HFF-Myc (cell line): ENCODE results near the gene NDUFV1.

Experiments used
- DNase-seq: peaks from one replicate; pipeline ENCODE4 v3.0.0-alpha.2; 2011; ENCODE audit warnings: low read depth; ENCODE audit errors: extremely low read depth
- H3K4me3 ChIP-seq: replicated peaks from 2 replicates; pipeline ENCODE4 v1.5.1; 2011; ENCODE audit warnings: low read depth, mild to moderate bottlenecking, control low read depth, low read length
- CTCF ChIP-seq: IDR thresholded peaks from 2 replicates; pipeline ENCODE4 v1.5.1; 2012; ENCODE audit warnings: mild to moderate bottlenecking, low read depth, low read length, control low read depth; ENCODE audit errors: missing control alignments

Gene NDUFV1

GRCh38 chr11:67612751-67613150, 6.0 kb downstream of the NDUFV1 start:
- no peak for DNase-seq
- TF ChIP-seq CTCF: no peak
- H3K4me3 ChIP-seq: no peak overlapping the region

GRCh38 chr11:67613313-67613959, 6.7 kb downstream of the NDUFV1 start:
- TF ChIP-seq CTCF: no peak
- DNase-seq: no peak
- no peak overlapping the region for H3K4me3 ChIP-seq

- no peak overlapping the region for H3K4me3 ChIP-seq
- TF ChIP-seq CTCF: peak; percentile 74
- no peak for DNase-seq
Measured at GRCh38 chr11:67613960-67614715, 7.4 kb downstream of the NDUFV1 start.

- H3K4me3 ChIP-seq: no peak overlapping the region
- DNase-seq: no peak
- peak; percentile 60 for TF ChIP-seq CTCF
Measured at GRCh38 chr11:67614730-67615714, 8.3 kb downstream of the NDUFV1 start.

- no peak overlapping the region for H3K4me3 ChIP-seq
- no peak for DNase-seq
- TF ChIP-seq CTCF: no peak
Measured at GRCh38 chr11:67615728-67616430, 9.1 kb downstream of the NDUFV1 start.
